ENCODE data around the gene ARHGAP42.

ARHGAP42 gene

GRCh38 chr11:100759856-100760255 is 72.8 kb downstream of the ARHGAP42 start:
- Mint-ChIP-seq H3K9me3 (no peaks in the 10 kb centered on the region), H3K4me3 (no peak overlapping the region), H3K27ac (no peak overlapping the region), H3K36me3 (ENCODE audit: low read depth) (no peaks in the 10 kb centered on the region), H3K27me3 (ENCODE audit: low read depth) (no peaks in the 10 kb centered on the region), H3K4me1 (peaks cover 57% of the 10 kb centered on the region)
- no peak for TF ChIP-seq CTCF (IDR thresholded peaks at IDR 0.05; ENCODE audit: unreplicated experiment in 3 of 3)

- TF ChIP-seq CTCF (IDR thresholded peaks at IDR 0.05; ENCODE audit: unreplicated experiment in 3 of 3), result no peak
- H3K27ac Mint-ChIP-seq, result peak overlapping the region in 2 of 3 experiments; percentile 24 to 26
- H3K9me3 Mint-ChIP-seq, result no peaks in the 10 kb centered on the region
- no peaks in the 10 kb centered on the region for H3K27me3 Mint-ChIP-seq (ENCODE audit: low read depth)
- H3K36me3 Mint-ChIP-seq (ENCODE audit: low read depth), result no peaks in the 10 kb centered on the region
- no peak overlapping the region for H3K4me3 Mint-ChIP-seq
- H3K4me1 Mint-ChIP-seq, result peaks cover 49% of the 10 kb centered on the region
Observed at GRCh38 chr11:100760744-100761143, 73.7 kb downstream of the ARHGAP42 start.

- Mint-ChIP-seq H3K4me3 (no peak overlapping the region), H3K36me3 (ENCODE audit: low read depth) (no peaks in the 10 kb centered on the region), H3K27ac (peak overlapping the region in 2 of 3 experiments; percentile 26 to 75), H3K27me3 (ENCODE audit: low read depth) (no peaks in the 10 kb centered on the region), H3K9me3 (no peaks in the 10 kb centered on the region), H3K4me1 (peaks cover 43% of the 10 kb centered on the region)
- TF ChIP-seq CTCF (IDR thresholded peaks at IDR 0.05; ENCODE audit: unreplicated experiment in 3 of 3), result no peak
Observed at GRCh38 chr11:100761841-100762240, 74.8 kb downstream of the ARHGAP42 start.

- peaks cover 34% of the 10 kb centered on the region for H3K4me1 Mint-ChIP-seq
- no peak overlapping the region for H3K4me3 Mint-ChIP-seq
- TF ChIP-seq CTCF (IDR thresholded peaks at IDR 0.05; ENCODE audit: unreplicated experiment in 3 of 3), result no peak
- peaks cover 8% of the 10 kb centered on the region for H3K36me3 Mint-ChIP-seq (ENCODE audit: low read depth)
- no peaks in the 10 kb centered on the region for H3K27me3 Mint-ChIP-seq (ENCODE audit: low read depth)
- no peaks in the 10 kb centered on the region for H3K9me3 Mint-ChIP-seq
- no peak overlapping the region for H3K27ac Mint-ChIP-seq
Observed at GRCh38 chr11:100766764-100767163, 79.7 kb downstream of the ARHGAP42 start.

- H3K4me1 Mint-ChIP-seq, result peaks cover 20% of the 10 kb centered on the region
- H3K27me3 Mint-ChIP-seq (ENCODE audit: low read depth), result no peaks in the 10 kb centered on the region
- H3K9me3 Mint-ChIP-seq, result no peaks in the 10 kb centered on the region
- peaks cover 21% of the 10 kb centered on the region for H3K36me3 Mint-ChIP-seq (ENCODE audit: low read depth)
- no peak for TF ChIP-seq CTCF (IDR thresholded peaks at IDR 0.05; ENCODE audit: unreplicated experiment in 3 of 3)
- H3K27ac Mint-ChIP-seq, result peak overlapping the region; percentile 0 to 39 (median 38)
- H3K4me3 Mint-ChIP-seq, result no peak overlapping the region
Observed at GRCh38 chr11:100769165-100769564, 82.1 kb downstream of the ARHGAP42 start.

- Mint-ChIP-seq H3K27ac (peak overlapping the region; percentile 0 to 39 (median 38)), H3K27me3 (ENCODE audit: low read depth) (no peaks in the 10 kb centered on the region), H3K36me3 (ENCODE audit: low read depth) (peaks cover 26% of the 10 kb centered on the region), H3K4me1 (peaks cover 15% of the 10 kb centered on the region), H3K9me3 (no peaks in the 10 kb centered on the region), H3K4me3 (no peak overlapping the region)
- TF ChIP-seq CTCF (IDR thresholded peaks at IDR 0.05; ENCODE audit: unreplicated experiment in 3 of 3), result no peak
Observed at GRCh38 chr11:100769617-100770016, 82.5 kb downstream of the ARHGAP42 start.

Data from nephron (organoid).